GM23338 (cell line): Measurements from ENCODE around the gene CDH18.
A peak's percentile ranks its signal among the peaks of the same experiment; 100 is the strongest.

Experiments used
- CREB1 ChIP-seq: fragments of 250-450 bp; sonication (Bioruptor Pico); IDR thresholded peaks from 2 replicates; pipeline ENCODE4 v1.5.0; 2020; ENCODE audit warnings: low read depth, mild to moderate bottlenecking, moderate library complexity
- EZH2 ChIP-seq: fragments of 200-600 bp; sonication (generic); IDR thresholded peaks from one replicate; pipeline ENCODE4 v1.8.0; 2017; ENCODE audit warnings: antibody characterized with exemption, mild to moderate bottlenecking, low read depth; ENCODE audit not compliant: unreplicated experiment
- EZH2phosphoT487 ChIP-seq: fragments of 200-600 bp; sonication (generic); IDR thresholded peaks from one replicate; pipeline ENCODE4 v1.8.1; 2018; ENCODE audit warnings: antibody characterized with exemption; ENCODE audit not compliant: unreplicated experiment
- JUNB ChIP-seq: IDR thresholded peaks from one replicate; pipeline ENCODE4 v1.6.1; 2016; ENCODE audit warnings: antibody characterized with exemption; ENCODE audit not compliant: unreplicated experiment
- NANOG ChIP-seq: IDR thresholded peaks from 2 replicates; pipeline ENCODE4 v1.6.1; 2016; ENCODE audit warnings: antibody characterized with exemption, borderline replicate concordance
- POLR2AphosphoS5 ChIP-seq: IDR thresholded peaks from 2 replicates; pipeline ENCODE4 v1.6.1; 2016; ENCODE audit warnings: antibody characterized with exemption, low read depth
- STAT1 ChIP-seq: IDR thresholded peaks from one replicate; pipeline ENCODE4 v1.6.1; 2016; ENCODE audit warnings: antibody characterized with exemption; ENCODE audit not compliant: unreplicated experiment
- TF ChIP-seq, protein P1 (sequence below), 2 experiments: fragments of 200-600 bp in 1 of 2; sonication (generic) in 1 of 2; conservative IDR thresholded peaks; 2 replicates each; pipeline versions ENCODE4 v1.5.1 to v1.6.1; 2016 to 2017; ENCODE audit warnings: antibody characterized with exemption in 2 of 2, low read depth in 2 of 2, mild to moderate bottlenecking in 2 of 2, moderate library complexity in 1 of 2
- TF ChIP-seq, protein P2 (sequence below): IDR thresholded peaks from one replicate; pipeline ENCODE4 v1.6.1; 2018; ENCODE audit warnings: antibody characterized with exemption; ENCODE audit not compliant: unreplicated experiment
- TF ChIP-seq, protein P3 (sequence below): fragments of 250-450 bp; sonication (Bioruptor Pico); IDR thresholded peaks from 2 replicates; pipeline ENCODE4 v1.5.0; 2020; ENCODE audit warnings: mild to moderate bottlenecking, moderate library complexity

DNA sequence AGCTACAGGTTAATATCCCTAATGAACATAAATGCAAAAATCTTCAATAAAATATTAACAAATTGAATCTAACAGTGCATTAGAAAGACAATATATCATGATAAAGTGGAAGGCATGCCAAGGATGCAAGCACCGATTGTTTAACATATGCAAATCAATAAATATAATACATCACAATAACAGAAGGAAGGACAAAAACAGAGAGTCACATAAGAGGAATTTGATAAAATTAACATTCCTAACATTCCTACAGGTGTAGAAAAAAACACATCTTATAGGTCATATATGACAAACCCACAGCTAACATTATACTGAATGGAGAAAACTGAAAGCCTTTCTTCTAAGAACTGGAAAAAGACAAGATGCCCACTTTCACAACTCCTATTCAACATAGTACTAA, 297.0 kb downstream of the CDH18 start:
- no peak for TF ChIP-seq CREB1 (CRISPR knock-in tag)
- TF ChIP-seq, protein P1, sequence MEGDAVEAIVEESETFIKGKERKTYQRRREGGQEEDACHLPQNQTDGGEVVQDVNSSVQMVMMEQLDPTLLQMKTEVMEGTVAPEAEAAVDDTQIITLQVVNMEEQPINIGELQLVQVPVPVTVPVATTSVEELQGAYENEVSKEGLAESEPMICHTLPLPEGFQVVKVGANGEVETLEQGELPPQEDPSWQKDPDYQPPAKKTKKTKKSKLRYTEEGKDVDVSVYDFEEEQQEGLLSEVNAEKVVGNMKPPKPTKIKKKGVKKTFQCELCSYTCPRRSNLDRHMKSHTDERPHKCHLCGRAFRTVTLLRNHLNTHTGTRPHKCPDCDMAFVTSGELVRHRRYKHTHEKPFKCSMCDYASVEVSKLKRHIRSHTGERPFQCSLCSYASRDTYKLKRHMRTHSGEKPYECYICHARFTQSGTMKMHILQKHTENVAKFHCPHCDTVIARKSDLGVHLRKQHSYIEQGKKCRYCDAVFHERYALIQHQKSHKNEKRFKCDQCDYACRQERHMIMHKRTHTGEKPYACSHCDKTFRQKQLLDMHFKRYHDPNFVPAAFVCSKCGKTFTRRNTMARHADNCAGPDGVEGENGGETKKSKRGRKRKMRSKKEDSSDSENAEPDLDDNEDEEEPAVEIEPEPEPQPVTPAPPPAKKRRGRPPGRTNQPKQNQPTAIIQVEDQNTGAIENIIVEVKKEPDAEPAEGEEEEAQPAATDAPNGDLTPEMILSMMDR (conservative IDR thresholded peaks at IDR 0.05; ENCODE audit: low read depth in 2 of 2) = no peak
- TF ChIP-seq, protein P2, sequence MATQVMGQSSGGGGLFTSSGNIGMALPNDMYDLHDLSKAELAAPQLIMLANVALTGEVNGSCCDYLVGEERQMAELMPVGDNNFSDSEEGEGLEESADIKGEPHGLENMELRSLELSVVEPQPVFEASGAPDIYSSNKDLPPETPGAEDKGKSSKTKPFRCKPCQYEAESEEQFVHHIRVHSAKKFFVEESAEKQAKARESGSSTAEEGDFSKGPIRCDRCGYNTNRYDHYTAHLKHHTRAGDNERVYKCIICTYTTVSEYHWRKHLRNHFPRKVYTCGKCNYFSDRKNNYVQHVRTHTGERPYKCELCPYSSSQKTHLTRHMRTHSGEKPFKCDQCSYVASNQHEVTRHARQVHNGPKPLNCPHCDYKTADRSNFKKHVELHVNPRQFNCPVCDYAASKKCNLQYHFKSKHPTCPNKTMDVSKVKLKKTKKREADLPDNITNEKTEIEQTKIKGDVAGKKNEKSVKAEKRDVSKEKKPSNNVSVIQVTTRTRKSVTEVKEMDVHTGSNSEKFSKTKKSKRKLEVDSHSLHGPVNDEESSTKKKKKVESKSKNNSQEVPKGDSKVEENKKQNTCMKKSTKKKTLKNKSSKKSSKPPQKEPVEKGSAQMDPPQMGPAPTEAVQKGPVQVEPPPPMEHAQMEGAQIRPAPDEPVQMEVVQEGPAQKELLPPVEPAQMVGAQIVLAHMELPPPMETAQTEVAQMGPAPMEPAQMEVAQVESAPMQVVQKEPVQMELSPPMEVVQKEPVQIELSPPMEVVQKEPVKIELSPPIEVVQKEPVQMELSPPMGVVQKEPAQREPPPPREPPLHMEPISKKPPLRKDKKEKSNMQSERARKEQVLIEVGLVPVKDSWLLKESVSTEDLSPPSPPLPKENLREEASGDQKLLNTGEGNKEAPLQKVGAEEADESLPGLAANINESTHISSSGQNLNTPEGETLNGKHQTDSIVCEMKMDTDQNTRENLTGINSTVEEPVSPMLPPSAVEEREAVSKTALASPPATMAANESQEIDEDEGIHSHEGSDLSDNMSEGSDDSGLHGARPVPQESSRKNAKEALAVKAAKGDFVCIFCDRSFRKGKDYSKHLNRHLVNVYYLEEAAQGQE = no peak
- no peak for TF ChIP-seq EZH2
- no peak for TF ChIP-seq POLR2AphosphoS5
- TF ChIP-seq NANOG = 0 out of 2 replicates have a peak, but pooled peaks have one; percentile 14
- TF ChIP-seq EZH2phosphoT487 = no peak
- no peak for TF ChIP-seq JUNB
- TF ChIP-seq STAT1 = no peak
- TF ChIP-seq, protein P3, sequence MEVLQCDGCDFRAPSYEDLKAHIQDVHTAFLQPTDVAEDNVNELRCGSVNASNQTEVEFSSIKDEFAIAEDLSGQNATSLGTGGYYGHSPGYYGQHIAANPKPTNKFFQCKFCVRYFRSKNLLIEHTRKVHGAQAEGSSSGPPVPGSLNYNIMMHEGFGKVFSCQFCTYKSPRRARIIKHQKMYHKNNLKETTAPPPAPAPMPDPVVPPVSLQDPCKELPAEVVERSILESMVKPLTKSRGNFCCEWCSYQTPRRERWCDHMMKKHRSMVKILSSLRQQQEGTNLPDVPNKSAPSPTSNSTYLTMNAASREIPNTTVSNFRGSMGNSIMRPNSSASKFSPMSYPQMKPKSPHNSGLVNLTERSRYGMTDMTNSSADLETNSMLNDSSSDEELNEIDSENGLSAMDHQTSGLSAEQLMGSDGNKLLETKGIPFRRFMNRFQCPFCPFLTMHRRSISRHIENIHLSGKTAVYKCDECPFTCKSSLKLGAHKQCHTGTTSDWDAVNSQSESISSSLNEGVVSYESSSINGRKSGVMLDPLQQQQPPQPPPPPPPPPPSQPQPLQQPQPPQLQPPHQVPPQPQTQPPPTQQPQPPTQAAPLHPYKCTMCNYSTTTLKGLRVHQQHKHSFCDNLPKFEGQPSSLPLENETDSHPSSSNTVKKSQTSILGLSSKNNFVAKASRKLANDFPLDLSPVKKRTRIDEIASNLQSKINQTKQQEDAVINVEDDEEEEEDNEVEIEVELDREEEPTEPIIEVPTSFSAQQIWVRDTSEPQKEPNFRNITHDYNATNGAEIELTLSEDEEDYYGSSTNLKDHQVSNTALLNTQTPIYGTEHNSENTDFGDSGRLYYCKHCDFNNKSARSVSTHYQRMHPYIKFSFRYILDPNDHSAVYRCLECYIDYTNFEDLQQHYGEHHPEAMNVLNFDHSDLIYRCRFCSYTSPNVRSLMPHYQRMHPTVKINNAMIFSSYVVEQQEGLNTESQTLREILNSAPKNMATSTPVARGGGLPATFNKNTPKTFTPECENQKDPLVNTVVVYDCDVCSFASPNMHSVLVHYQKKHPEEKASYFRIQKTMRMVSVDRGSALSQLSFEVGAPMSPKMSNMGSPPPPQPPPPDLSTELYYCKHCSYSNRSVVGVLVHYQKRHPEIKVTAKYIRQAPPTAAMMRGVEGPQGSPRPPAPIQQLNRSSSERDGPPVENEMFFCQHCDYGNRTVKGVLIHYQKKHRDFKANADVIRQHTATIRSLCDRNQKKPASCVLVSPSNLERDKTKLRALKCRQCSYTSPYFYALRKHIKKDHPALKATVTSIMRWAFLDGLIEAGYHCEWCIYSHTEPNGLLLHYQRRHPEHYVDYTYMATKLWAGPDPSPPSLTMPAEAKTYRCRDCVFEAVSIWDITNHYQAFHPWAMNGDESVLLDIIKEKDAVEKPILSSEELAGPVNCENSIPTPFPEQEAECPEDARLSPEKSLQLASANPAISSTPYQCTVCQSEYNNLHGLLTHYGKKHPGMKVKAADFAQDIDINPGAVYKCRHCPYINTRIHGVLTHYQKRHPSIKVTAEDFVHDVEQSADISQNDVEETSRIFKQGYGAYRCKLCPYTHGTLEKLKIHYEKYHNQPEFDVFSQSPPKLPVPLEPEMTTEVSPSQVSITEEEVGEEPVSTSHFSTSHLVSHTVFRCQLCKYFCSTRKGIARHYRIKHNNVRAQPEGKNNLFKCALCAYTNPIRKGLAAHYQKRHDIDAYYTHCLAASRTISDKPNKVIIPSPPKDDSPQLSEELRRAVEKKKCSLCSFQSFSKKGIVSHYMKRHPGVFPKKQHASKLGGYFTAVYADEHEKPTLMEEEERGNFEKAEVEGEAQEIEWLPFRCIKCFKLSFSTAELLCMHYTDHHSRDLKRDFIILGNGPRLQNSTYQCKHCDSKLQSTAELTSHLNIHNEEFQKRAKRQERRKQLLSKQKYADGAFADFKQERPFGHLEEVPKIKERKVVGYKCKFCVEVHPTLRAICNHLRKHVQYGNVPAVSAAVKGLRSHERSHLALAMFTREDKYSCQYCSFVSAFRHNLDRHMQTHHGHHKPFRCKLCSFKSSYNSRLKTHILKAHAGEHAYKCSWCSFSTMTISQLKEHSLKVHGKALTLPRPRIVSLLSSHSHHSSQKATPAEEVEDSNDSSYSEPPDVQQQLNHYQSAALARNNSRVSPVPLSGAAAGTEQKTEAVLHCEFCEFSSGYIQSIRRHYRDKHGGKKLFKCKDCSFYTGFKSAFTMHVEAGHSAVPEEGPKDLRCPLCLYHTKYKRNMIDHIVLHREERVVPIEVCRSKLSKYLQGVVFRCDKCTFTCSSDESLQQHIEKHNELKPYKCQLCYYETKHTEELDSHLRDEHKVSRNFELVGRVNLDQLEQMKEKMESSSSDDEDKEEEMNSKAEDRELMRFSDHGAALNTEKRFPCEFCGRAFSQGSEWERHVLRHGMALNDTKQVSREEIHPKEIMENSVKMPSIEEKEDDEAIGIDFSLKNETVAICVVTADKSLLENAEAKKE (CRISPR knock-in tag) = no peak
